ENCODE data around the gene GALK2. TPM values are rescaled to one million over a fixed set of nuclear protein-coding genes. Genes with fewer than 3 reads are reported as not detected.
A peak's percentile ranks its signal among the peaks of the same experiment; 100 is the strongest.

Gene GALK2
- total and polyA plus RNA-seq, 2 experiments from 2014 or later: 25.3 to 31.4 TPM

- no peaks in the 10 kb centered on the region for H3K9me2 ChIP-seq (replicated peaks; ENCODE audit: insufficient read depth)
- no peaks in the 10 kb centered on the region for H3K36me3 ChIP-seq (replicated peaks; ENCODE audit: insufficient read depth, low read depth)
- H3K79me2 ChIP-seq: peaks cover 96% of the 10 kb centered on the region
- H4K20me1 ChIP-seq (ENCODE audit: insufficient read depth, poor library complexity, severe bottlenecking): peaks cover 87% of the 10 kb centered on the region
- TF ChIP-seq EZH2phosphoT487 (IDR thresholded peaks at IDR 0.05; ENCODE audit: low read depth, severe bottlenecking, unreplicated experiment): no peak
- no peak overlapping the region for H3K4me3 ChIP-seq
- peaks cover 7% of the 10 kb centered on the region for H3K4me1 ChIP-seq (ENCODE audit: insufficient read depth)
- no peak overlapping the region for H3K27ac ChIP-seq
- no peak overlapping the region for H2AFZ ChIP-seq
- WGBS (ENCODE audit: low lambda C conversion rate, missing lambda C conversion rate): 92% methylated on average over 1 of the region's 1 CpG
- H3K27me3 ChIP-seq: no peaks in the 10 kb centered on the region
- no peaks in the 10 kb centered on the region for H3K9me3 ChIP-seq (ENCODE audit: low read depth)
- DNase-seq (ENCODE audit: low spot score): no peak
- no peak overlapping the region for H3K4me2 ChIP-seq
Measured at GRCh38 chr15:49148727-49149126, 21.3 kb upstream of the GALK2 start.

- no peak for DNase-seq (ENCODE audit: low spot score)
- Histone ChIP-seq H3K27me3 (no peaks in the 10 kb centered on the region), H3K9me3 (ENCODE audit: low read depth) (no peaks in the 10 kb centered on the region), H2AFZ (no peak overlapping the region), H3K27ac (no peak overlapping the region), H3K36me3 (replicated peaks; ENCODE audit: insufficient read depth, low read depth) (no peaks in the 10 kb centered on the region), H3K9me2 (replicated peaks; ENCODE audit: insufficient read depth) (no peaks in the 10 kb centered on the region), H3K4me3 (no peak overlapping the region), H3K4me1 (ENCODE audit: insufficient read depth) (peaks cover 11% of the 10 kb centered on the region), H3K4me2 (no peak overlapping the region), H3K79me2 (peaks cover 91% of the 10 kb centered on the region), H4K20me1 (ENCODE audit: insufficient read depth, poor library complexity, severe bottlenecking) (peaks cover 67% of the 10 kb centered on the region)
- TF ChIP-seq CTCF (IDR thresholded peaks at IDR 0.05; ENCODE audit: poor library complexity): no peak
- TF ChIP-seq EZH2 (IDR thresholded peaks at IDR 0.05; ENCODE audit: borderline replicate concordance): no peak
- no peak for TF ChIP-seq EZH2phosphoT487 (IDR thresholded peaks at IDR 0.05; ENCODE audit: low read depth, severe bottlenecking, unreplicated experiment)
- 97% methylated on average over 3 of the region's 3 CpGs for WGBS (ENCODE audit: low lambda C conversion rate, missing lambda C conversion rate)
Measured at GRCh38 chr15:49151831-49152230, 18.2 kb upstream of the GALK2 start.

GRCh38 chr15:49152552-49153312 lies 17.3 kb upstream of the GALK2 start:
- Histone ChIP-seq H2AFZ (no peak overlapping the region), H3K36me3 (replicated peaks; ENCODE audit: insufficient read depth, low read depth) (no peaks in the 10 kb centered on the region), H3K27ac (no peak overlapping the region), H3K4me2 (peak overlapping the region; percentile 86), H3K79me2 (peaks cover 91% of the 10 kb centered on the region), H3K9me3 (ENCODE audit: low read depth) (no peaks in the 10 kb centered on the region), H4K20me1 (ENCODE audit: insufficient read depth, poor library complexity, severe bottlenecking) (peaks cover 63% of the 10 kb centered on the region), H3K27me3 (no peaks in the 10 kb centered on the region), H3K4me3 (no peak overlapping the region), H3K9me2 (replicated peaks; ENCODE audit: insufficient read depth) (no peaks in the 10 kb centered on the region), H3K4me1 (ENCODE audit: insufficient read depth) (peaks cover 11% of the 10 kb centered on the region)
- TF ChIP-seq CTCF (IDR thresholded peaks at IDR 0.05; ENCODE audit: poor library complexity) (no peak), EZH2phosphoT487 (IDR thresholded peaks at IDR 0.05; ENCODE audit: low read depth, severe bottlenecking, unreplicated experiment) (no peak), EZH2 (IDR thresholded peaks at IDR 0.05; ENCODE audit: borderline replicate concordance) (no peak)
- DNase-seq (ENCODE audit: low spot score): no peak
- WGBS (ENCODE audit: low lambda C conversion rate, missing lambda C conversion rate): 91% methylated on average over 9 of the region's 9 CpGs

- peak overlapping the region; percentile 89 for H3K27ac ChIP-seq
- peak overlapping the region; percentile 73 for H3K4me3 ChIP-seq
- WGBS (ENCODE audit: low lambda C conversion rate, missing lambda C conversion rate): 32% methylated on average over 8 of the region's 8 CpGs
- no peaks in the 10 kb centered on the region for H3K27me3 ChIP-seq
- H3K4me2 ChIP-seq: peak overlapping the region; percentile 86
- no peak for DNase-seq (ENCODE audit: low spot score)
- peaks cover 11% of the 10 kb centered on the region for H3K4me1 ChIP-seq (ENCODE audit: insufficient read depth)
- H4K20me1 ChIP-seq (ENCODE audit: insufficient read depth, poor library complexity, severe bottlenecking): peaks cover 47% of the 10 kb centered on the region
- peaks cover 88% of the 10 kb centered on the region for H3K79me2 ChIP-seq
- H3K36me3 ChIP-seq (replicated peaks; ENCODE audit: insufficient read depth, low read depth): no peaks in the 10 kb centered on the region
- no peaks in the 10 kb centered on the region for H3K9me3 ChIP-seq (ENCODE audit: low read depth)
- no peak for TF ChIP-seq EZH2phosphoT487 (IDR thresholded peaks at IDR 0.05; ENCODE audit: low read depth, severe bottlenecking, unreplicated experiment)
- peak overlapping the region; percentile 19 for H2AFZ ChIP-seq
- H3K9me2 ChIP-seq (replicated peaks; ENCODE audit: insufficient read depth): no peaks in the 10 kb centered on the region
Measured at GRCh38 chr15:49154359-49154758, 15.7 kb upstream of the GALK2 start.

Data from hepatocyte (in vitro differentiated cells).